Hepatocyte (in vitro differentiated cells): ENCODE results near the gene IER3. TPM values are rescaled to one million over a fixed set of nuclear protein-coding genes. Genes with fewer than 3 reads are reported as not detected.

ENCODE experiments used
- DNase-seq: peaks from one replicate; pipeline ENCODE4 v3.0.0-alpha.2; 2016; ENCODE audit warnings: low spot score
- H2AFZ ChIP-seq: fragments of 200-600 bp; sonication (generic); 2 replicates; pipeline ENCODE4 v1.6.0; 2016; ENCODE audit warnings: antibody characterized with exemption, mild to moderate bottlenecking
- H3K27ac ChIP-seq: fragments of 200-600 bp; sonication (generic); 2 replicates; pipeline ENCODE4 v1.5.1; 2016; ENCODE audit warnings: mild to moderate bottlenecking
- H3K27me3 ChIP-seq: fragments of 200-600 bp; sonication (generic); 2 replicates; pipeline ENCODE4 v1.6.1; 2016
- H3K36me3 ChIP-seq: fragments of 200-600 bp; sonication (generic); replicated peaks from 2 replicates; pipeline ENCODE4 v1.5.1; 2016; ENCODE audit warnings: low read depth; ENCODE audit not compliant: insufficient read depth
- H3K4me1 ChIP-seq: fragments of 200-600 bp; sonication (generic); 2 replicates; pipeline ENCODE4 v1.5.1; 2016; ENCODE audit warnings: mild to moderate bottlenecking, moderate library complexity; ENCODE audit not compliant: insufficient read depth
- H3K4me2 ChIP-seq: fragments of 200-600 bp; sonication (generic); 2 replicates; pipeline ENCODE4 v1.6.0; 2016
- H3K4me3 ChIP-seq: fragments of 200-600 bp; sonication (generic); 2 replicates; pipeline ENCODE4 v1.5.1; 2016; ENCODE audit warnings: mild to moderate bottlenecking
- H3K79me2 ChIP-seq: fragments of 200-600 bp; sonication (generic); 2 replicates; pipeline ENCODE4 v1.6.0; 2017; ENCODE audit warnings: mild to moderate bottlenecking
- H3K9me2 ChIP-seq: fragments of 200-600 bp; sonication (generic); replicated peaks from 2 replicates; pipeline ENCODE4 v1.6.0; 2017; ENCODE audit warnings: mild to moderate bottlenecking; ENCODE audit not compliant: insufficient read depth
- H3K9me3 ChIP-seq: fragments of 200-600 bp; sonication (generic); 2 replicates; pipeline ENCODE4 v1.5.1; 2016; ENCODE audit warnings: low read depth, mild to moderate bottlenecking
- H4K20me1 ChIP-seq: fragments of 200-600 bp; sonication (generic); 2 replicates; pipeline ENCODE4 v1.6.0; 2016; ENCODE audit warnings: mild to moderate bottlenecking; ENCODE audit not compliant: insufficient read depth, poor library complexity, severe bottlenecking
- CTCF ChIP-seq: fragments of 200-600 bp; sonication (generic); IDR thresholded peaks from 2 replicates; pipeline ENCODE4 v1.5.1; 2016; ENCODE audit warnings: antibody characterized with exemption, mild to moderate bottlenecking; ENCODE audit not compliant: poor library complexity
- EZH2 ChIP-seq: fragments of 200-600 bp; sonication (generic); IDR thresholded peaks from 2 replicates; pipeline ENCODE4 v1.6.1; 2016; ENCODE audit warnings: antibody characterized with exemption, mild to moderate bottlenecking, borderline replicate concordance
- EZH2phosphoT487 ChIP-seq: fragments of 200-600 bp; sonication (generic); IDR thresholded peaks from one replicate; pipeline ENCODE4 v1.6.1; 2018; ENCODE audit warnings: antibody characterized with exemption, mild to moderate bottlenecking, low read depth, moderate library complexity; ENCODE audit not compliant: unreplicated experiment, severe bottlenecking
- WGBS: methylation state at CpG from one replicate; pipeline ENCODE4 v1.1.6; 2016; ENCODE audit warnings: low lambda C conversion rate; ENCODE audit errors: missing lambda C conversion rate; 5-methylcytosine and 5-hydroxymethylcytosine counted together
- polyA plus RNA-seq: library from polyadenylated mRNA; unstranded; fragments of >200 nt; fragmentation: Nextera tagmentation; extraction: Ambion mirVana; gene quantifications from 2 replicates; pipeline ENCODE4 v1.2.1, GENCODE V29; 2016
- total RNA-seq: library from RNA; depleted of rRNA; stranded (reverse); fragments of >200 nt; gene quantifications from 2 replicates; pipeline ENCODE4 v1.2.3, GENCODE V29; 2014

IER3 gene
- total and polyA plus RNA-seq, 2 experiments from 2014 or later, result 159 to 193 TPM

- WGBS, result 90% methylated on average over 8 of the region's 8 CpGs
- H3K79me2 ChIP-seq, result no peaks in the 10 kb centered on the region
- no peak for DNase-seq
- no peak overlapping the region for H3K27ac ChIP-seq
- peaks cover 29% of the 10 kb centered on the region for H3K4me1 ChIP-seq
- TF ChIP-seq CTCF (no peak), EZH2phosphoT487 (no peak), EZH2 (no peak)
- H3K4me2 ChIP-seq, result no peak overlapping the region
- no peak overlapping the region for H3K4me3 ChIP-seq
- no peaks in the 10 kb centered on the region for H3K9me3 ChIP-seq
- H4K20me1 ChIP-seq, result no peaks in the 10 kb centered on the region
- no peak overlapping the region for H2AFZ ChIP-seq
- no peaks in the 10 kb centered on the region for H3K9me2 ChIP-seq
- no peaks in the 10 kb centered on the region for H3K27me3 ChIP-seq
- H3K36me3 ChIP-seq, result no peaks in the 10 kb centered on the region
These were observed 30.4 kb upstream of the IER3 start for GRCh38 chr6:30774701-30775100.

- WGBS, result 93% methylated on average over 3 of the region's 3 CpGs
- peak overlapping the region; percentile 20 for H2AFZ ChIP-seq
These were observed 26.2 kb upstream of the IER3 start for GRCh38 chr6:30770592-30770991.

GRCh38 chr6:30769853-30770524 is 25.6 kb upstream of the IER3 start:
- no peak overlapping the region for H3K4me3 ChIP-seq
- no peaks in the 10 kb centered on the region for H3K9me3 ChIP-seq
- no peak for TF ChIP-seq EZH2
- TF ChIP-seq EZH2phosphoT487, result no peak
- TF ChIP-seq CTCF, result no peak
- H3K27ac ChIP-seq, result peak overlapping the region; percentile 99
- H3K36me3 ChIP-seq, result no peaks in the 10 kb centered on the region
- DNase-seq, result no peak
- H3K4me1 ChIP-seq, result peaks cover 24% of the 10 kb centered on the region
- H2AFZ ChIP-seq, result peak overlapping the region; percentile 20
- H4K20me1 ChIP-seq, result no peaks in the 10 kb centered on the region
- H3K79me2 ChIP-seq, result no peaks in the 10 kb centered on the region
- H3K4me2 ChIP-seq, result peak overlapping the region; percentile 69
- H3K27me3 ChIP-seq, result no peaks in the 10 kb centered on the region
- H3K9me2 ChIP-seq, result no peaks in the 10 kb centered on the region
- WGBS, result 37% methylated on average over 5 of the region's 5 CpGs

More at GRCh38 chr6:30770592-30770991, 26.2 kb upstream of the IER3 start:
- TF ChIP-seq EZH2 (no peak), CTCF (no peak), EZH2phosphoT487 (no peak)
- no peaks in the 10 kb centered on the region for H3K27me3 ChIP-seq
- no peaks in the 10 kb centered on the region for H4K20me1 ChIP-seq
- H3K4me1 ChIP-seq, result peaks cover 22% of the 10 kb centered on the region
- H3K9me2 ChIP-seq, result no peaks in the 10 kb centered on the region
- H3K36me3 ChIP-seq, result no peaks in the 10 kb centered on the region
- no peaks in the 10 kb centered on the region for H3K79me2 ChIP-seq
- no peak for DNase-seq
- H3K4me3 ChIP-seq, result no peak overlapping the region
- peak overlapping the region; percentile 99 for H3K27ac ChIP-seq
- H3K4me2 ChIP-seq, result no peak overlapping the region
- no peaks in the 10 kb centered on the region for H3K9me3 ChIP-seq
